Measurements from ENCODE around the gene GRIA1. TPM values are rescaled to one million over a fixed set of nuclear protein-coding genes. Genes with fewer than 3 reads are reported as not detected.

GRIA1 gene
- total and polyA plus RNA-seq, 2 donors (not counting 1 experiment from before 2014, with no cell fraction given), result not detected

GRCh38 chr5:153585622-153586277 lies 95.3 kb downstream of the GRIA1 start:
- Histone ChIP-seq H3K36me3 (replicated peaks in 1 of 2; ENCODE audit: control extremely low read depth in 1 of 2, control insufficient read depth in 1 of 2, extremely low read depth in 1 of 2, insufficient read depth in 2 of 2, low read length in 1 of 2) (no peaks in the 10 kb centered on the region), H3K27ac (ENCODE audit: low read length in 2 of 2) (no peak overlapping the region), H3K79me2 (ENCODE audit: control insufficient read depth, insufficient read depth, low read length) (no peaks in the 10 kb centered on the region), H4K20me1 (ENCODE audit: control insufficient read depth, insufficient read depth, low read length, poor library complexity, severe bottlenecking) (no peaks in the 10 kb centered on the region), H2AFZ (ENCODE audit: insufficient read depth, low read depth, low read length, poor library complexity, severe bottlenecking) (no peak overlapping the region), H3K27me3 (replicated peaks in 1 of 4; ENCODE audit: control extremely low read depth in 1 of 4, control insufficient read depth in 3 of 4, insufficient read depth in 4 of 4, low read length in 3 of 4) (no peaks in the 10 kb centered on the region), H3K4me2 (replicated peaks; ENCODE audit: low read depth, low read length, poor library complexity, severe bottlenecking) (no peak overlapping the region), H3K9me3 (ENCODE audit: control extremely low read depth in 1 of 3, control insufficient read depth in 2 of 3, insufficient read depth in 1 of 3, low read length in 2 of 3) (no peaks in the 10 kb centered on the region), H3K9ac (ENCODE audit: low read length) (no peak overlapping the region), H3K4me1 (ENCODE audit: control insufficient read depth in 2 of 2, insufficient read depth in 2 of 2, low read length in 2 of 2) (no peaks in the 10 kb centered on the region), H3K4me3 (ENCODE audit: control extremely low read depth in 1 of 5, extremely low read depth in 1 of 5, insufficient read depth in 1 of 5, low read depth in 2 of 5, low read length in 4 of 5) (no peak overlapping the region)
- H3K4me1 Mint-ChIP-seq, result no peaks in the 10 kb centered on the region
- no peaks in the 10 kb centered on the region for H3K27me3 Mint-ChIP-seq
- DNase-seq, result no peak
- TF ChIP-seq EZH2 (IDR thresholded peaks at IDR 0.05; ENCODE audit: borderline replicate concordance, insufficient read depth, low read depth, low read length, poor library complexity, severe bottlenecking), result no peak
- TF ChIP-seq, protein P1, sequence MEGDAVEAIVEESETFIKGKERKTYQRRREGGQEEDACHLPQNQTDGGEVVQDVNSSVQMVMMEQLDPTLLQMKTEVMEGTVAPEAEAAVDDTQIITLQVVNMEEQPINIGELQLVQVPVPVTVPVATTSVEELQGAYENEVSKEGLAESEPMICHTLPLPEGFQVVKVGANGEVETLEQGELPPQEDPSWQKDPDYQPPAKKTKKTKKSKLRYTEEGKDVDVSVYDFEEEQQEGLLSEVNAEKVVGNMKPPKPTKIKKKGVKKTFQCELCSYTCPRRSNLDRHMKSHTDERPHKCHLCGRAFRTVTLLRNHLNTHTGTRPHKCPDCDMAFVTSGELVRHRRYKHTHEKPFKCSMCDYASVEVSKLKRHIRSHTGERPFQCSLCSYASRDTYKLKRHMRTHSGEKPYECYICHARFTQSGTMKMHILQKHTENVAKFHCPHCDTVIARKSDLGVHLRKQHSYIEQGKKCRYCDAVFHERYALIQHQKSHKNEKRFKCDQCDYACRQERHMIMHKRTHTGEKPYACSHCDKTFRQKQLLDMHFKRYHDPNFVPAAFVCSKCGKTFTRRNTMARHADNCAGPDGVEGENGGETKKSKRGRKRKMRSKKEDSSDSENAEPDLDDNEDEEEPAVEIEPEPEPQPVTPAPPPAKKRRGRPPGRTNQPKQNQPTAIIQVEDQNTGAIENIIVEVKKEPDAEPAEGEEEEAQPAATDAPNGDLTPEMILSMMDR (IDR thresholded peaks at IDR 0.05), result no peak
- POLR2A ChIA-PET, result no interaction called here
- H3K4me3 Mint-ChIP-seq, result no peak overlapping the region
- CTCF ChIA-PET, result no interaction called here
- no peak for ATAC-seq (ENCODE audit: low read depth)
- H3K27ac Mint-ChIP-seq, result no peak overlapping the region
- intact Hi-C loops (cut with micrococcal nuclease), result no loop called here
- 64% methylated on average over 1 of the region's 2 CpGs for WGBS (ENCODE audit: insufficient coverage)
- no peaks in the 10 kb centered on the region for H3K9me3 Mint-ChIP-seq (ENCODE audit: insufficient read depth)

GRCh38 chr5:153592081-153592480 lies 101.6 kb downstream of the GRIA1 start:
- Histone ChIP-seq H3K4me3 (ENCODE audit: control extremely low read depth in 1 of 5, extremely low read depth in 1 of 5, insufficient read depth in 1 of 5, low read depth in 2 of 5, low read length in 4 of 5) (no peak overlapping the region), H2AFZ (ENCODE audit: insufficient read depth, low read depth, low read length, poor library complexity, severe bottlenecking) (no peak overlapping the region), H3K9ac (ENCODE audit: low read length) (no peak overlapping the region), H3K4me2 (replicated peaks; ENCODE audit: low read depth, low read length, poor library complexity, severe bottlenecking) (no peak overlapping the region), H3K4me1 (ENCODE audit: control insufficient read depth in 2 of 2, insufficient read depth in 2 of 2, low read length in 2 of 2) (no peaks in the 10 kb centered on the region), H3K27me3 (replicated peaks in 1 of 4; ENCODE audit: control extremely low read depth in 1 of 4, control insufficient read depth in 3 of 4, insufficient read depth in 4 of 4, low read length in 3 of 4) (no peaks in the 10 kb centered on the region), H3K27ac (ENCODE audit: low read length in 2 of 2) (no peak overlapping the region), H3K36me3 (replicated peaks in 1 of 2; ENCODE audit: control extremely low read depth in 1 of 2, control insufficient read depth in 1 of 2, extremely low read depth in 1 of 2, insufficient read depth in 2 of 2, low read length in 1 of 2) (no peaks in the 10 kb centered on the region), H3K9me3 (ENCODE audit: control extremely low read depth in 1 of 3, control insufficient read depth in 2 of 3, insufficient read depth in 1 of 3, low read length in 2 of 3) (no peaks in the 10 kb centered on the region), H4K20me1 (ENCODE audit: control insufficient read depth, insufficient read depth, low read length, poor library complexity, severe bottlenecking) (no peaks in the 10 kb centered on the region), H3K79me2 (ENCODE audit: control insufficient read depth, insufficient read depth, low read length) (no peaks in the 10 kb centered on the region)
- Mint-ChIP-seq H3K9me3 (ENCODE audit: insufficient read depth) (no peaks in the 10 kb centered on the region), H3K27ac (no peak overlapping the region), H3K4me1 (no peaks in the 10 kb centered on the region), H3K4me3 (no peak overlapping the region), H3K27me3 (peaks cover 3% of the 10 kb centered on the region)
- no peak for DNase-seq
- TF ChIP-seq, protein P1 (IDR thresholded peaks at IDR 0.05), result no peak
- TF ChIP-seq EZH2 (IDR thresholded peaks at IDR 0.05; ENCODE audit: borderline replicate concordance, insufficient read depth, low read depth, low read length, poor library complexity, severe bottlenecking), result no peak
- POLR2A ChIA-PET, result no interaction called here
- WGBS (ENCODE audit: insufficient coverage), result no CpG with 5 or more reads among the region's 1 CpG
- CTCF ChIA-PET, result no interaction called here
- intact Hi-C loops (cut with micrococcal nuclease), result no loop called here
- no peak for ATAC-seq (ENCODE audit: low read depth)

All from B cell (primary cell).